Measurements from ENCODE around the gene GRIPAP1. TPM values are rescaled to one million over a fixed set of nuclear protein-coding genes. Genes with fewer than 3 reads are reported as not detected.
A peak's percentile ranks its signal among the peaks of the same experiment; 100 is the strongest.

GRIPAP1 gene
- total and polyA plus RNA-seq, 2 of the 13 experiments (the other 11 are each of a cell fraction or from before 2014, with no cell fraction given): 16.1 to 22.6 TPM

GRCh38 chrX:49043220-49043986 is 41.3 kb upstream of the GRIPAP1 start, which contains the start of gene TFE3 (continued):
- TF ChIP-seq MTA3 (CRISPR knock-in tag; IDR thresholded peaks at IDR 0.05) (no peak), E2F5 (CRISPR knock-in tag; conservative IDR thresholded peaks at IDR 0.05) (no peak), ZGPAT (CRISPR knock-in tag; IDR thresholded peaks at IDR 0.05) (no peak), JDP2 (CRISPR knock-in tag; IDR thresholded peaks at IDR 0.05; ENCODE audit: borderline replicate concordance) (no peak), GRHL1 (CRISPR knock-in tag; conservative IDR thresholded peaks at IDR 0.05) (no peak), ZNF644 (CRISPR knock-in tag; IDR thresholded peaks at IDR 0.05; ENCODE audit: low read depth) (no peak), KAT7 (CRISPR knock-in tag; IDR thresholded peaks at IDR 0.05; ENCODE audit: borderline replicate concordance) (no peak), CBX2 (IDR thresholded peaks at IDR 0.05; ENCODE audit: low read depth, low read length) (no peak), CBX2 (CRISPR knock-in tag; IDR thresholded peaks at IDR 0.05; ENCODE audit: low read depth) (no peak), ZNF17 (CRISPR knock-in tag; IDR thresholded peaks at IDR 0.05) (no peak), THAP9 (CRISPR knock-in tag; IDR thresholded peaks at IDR 0.05; ENCODE audit: borderline replicate concordance) (no peak), ZNF724P (CRISPR knock-in tag; IDR thresholded peaks at IDR 0.05; ENCODE audit: borderline replicate concordance) (no peak), CENPBD1 (CRISPR knock-in tag; IDR thresholded peaks at IDR 0.05; ENCODE audit: borderline replicate concordance, low read depth) (no peak), SCMH1 (CRISPR knock-in tag; IDR thresholded peaks at IDR 0.05; ENCODE audit: borderline replicate concordance) (no peak), ZNF777 (CRISPR knock-in tag; IDR thresholded peaks at IDR 0.05) (0 out of 2 replicates have a peak, but pooled peaks have one; percentile 31), MXD3 (CRISPR knock-in tag; IDR thresholded peaks at IDR 0.05) (no peak), MZF1 (CRISPR knock-in tag; IDR thresholded peaks at IDR 0.05; ENCODE audit: borderline replicate concordance) (no peak), PLRG1 (conservative IDR thresholded peaks at IDR 0.05) (no peak)
